ENCODE measurements around the gene CAPN3.

The CAPN3 gene

GRCh38 chr15:42401544-42402454 is 42.5 kb downstream of the CAPN3 start:
- DNase-seq, result no peak

- DNase-seq, result no peak
Measured at GRCh38 chr15:42402455-42403205, 43.3 kb downstream of the CAPN3 start.

GRCh38 chr15:42403389-42403788 is 44.1 kb downstream of the CAPN3 start:
- no peak for DNase-seq

GRCh38 chr15:42404461-42405235 is 45.3 kb downstream of the CAPN3 start:
- DNase-seq, result no peak

GRCh38 chr15:42405863-42406482 is 46.7 kb downstream of the CAPN3 start:
- no peak for DNase-seq

- no peak for DNase-seq
Measured at GRCh38 chr15:42408178-42408577, 48.9 kb downstream of the CAPN3 start.

- no peak for DNase-seq
Measured at GRCh38 chr15:42409011-42409410, 49.7 kb downstream of the CAPN3 start.

- no peak for DNase-seq
Measured at GRCh38 chr15:42411884-42412283, 52.6 kb downstream of the CAPN3 start.

- no peak for DNase-seq
Measured at GRCh38 chr15:42413920-42414319, 54.6 kb downstream of the CAPN3 start.

- DNase-seq, result no peak
Measured at GRCh38 chr15:42419369-42419768, 60.1 kb downstream of the CAPN3 start.

GRCh38 chr15:42421376-42421775 is 62.1 kb downstream of the CAPN3 start:
- no peak for DNase-seq

GRCh38 chr15:42427429-42428223 is 68.3 kb downstream of the CAPN3 start:
- peak; percentile 88 for DNase-seq

GRCh38 chr15:42444415-42445063 is 85.2 kb downstream of the CAPN3 start:
- no peak for DNase-seq

GRCh38 chr15:42445551-42445950 is 86.2 kb downstream of the CAPN3 start:
- no peak for DNase-seq

- DNase-seq, result no peak
Measured at GRCh38 chr15:42447599-42447998, 88.3 kb downstream of the CAPN3 start.

GRCh38 chr15:42448281-42448680 is 89.0 kb downstream of the CAPN3 start:
- no peak for DNase-seq

- no peak for DNase-seq
Measured at GRCh38 chr15:42449770-42450424, 90.6 kb downstream of the CAPN3 start.

GRCh38 chr15:42450425-42450790 is 91.1 kb downstream of the CAPN3 start:
- DNase-seq, result no peak

- no peak for DNase-seq
Measured at GRCh38 chr15:42453826-42454225, 94.5 kb downstream of the CAPN3 start.

- DNase-seq, result peak; percentile 66
Measured at GRCh38 chr15:42456531-42456930, 97.2 kb downstream of the CAPN3 start.

- DNase-seq, result peak; percentile 80
Measured at GRCh38 chr15:42456971-42457370, 97.7 kb downstream of the CAPN3 start.
